ENCODE data around the gene GID8. TPM values are rescaled to one million over a fixed set of nuclear protein-coding genes. Genes with fewer than 3 reads are reported as not detected.

GID8 gene
- polyA plus RNA-seq, 2 of the 4 experiments (the other 2 are of a cell fraction) = 19.2 to 24.5 TPM

GRCh38 chr20:62967628-62968351 is 29.8 kb downstream of the GID8 start:
- DNase-seq (ENCODE audit: low read depth in 1 of 2, low spot score in 1 of 2) = no peak
- TF ChIP-seq ZSCAN20 (CRISPR knock-in tag; IDR thresholded peaks at IDR 0.05) = no peak
- TF ChIP-seq POLR2A (IDR thresholded peaks at IDR 0.05; ENCODE audit: low read length) = no peak
- TF ChIP-seq CHD4 (IDR thresholded peaks at IDR 0.05; ENCODE audit: borderline replicate concordance) = no peak
- no peak for FAIRE-seq
- no peak overlapping the region for H3K4me3 ChIP-seq
- 0 out of 3 replicates have a peak, but pooled peaks cover 3% of the 10 kb centered on the region for H3K4me1 ChIP-seq
- no peaks in the 10 kb centered on the region for H3K9me3 ChIP-seq
- H3K4me2 ChIP-seq = no peak overlapping the region
- no peak overlapping the region for H3K27ac ChIP-seq
- CTCF ChIA-PET = interaction anchor here (0.6 to 1.1 kb wide), 3 partner anchors 8 to 20 kb away, joined by 3 read pairs; no protein-coding TSS in a partner anchor
- 84% methylated on average over 20 of the region's 27 CpGs for WGBS (ENCODE audit: missing lambda C conversion rate)
- ATAC-seq = no peak
- POLR2A ChIA-PET = no interaction called here

GRCh38 chr20:62968378-62969178 is 30.6 kb downstream of the GID8 start:
- TF ChIP-seq CBX8 (IDR thresholded peaks at IDR 0.05) = no peak
- no peak for TF ChIP-seq HDAC2 (IDR thresholded peaks at IDR 0.05)
- no peak for TF ChIP-seq PBX3 (IDR thresholded peaks at IDR 0.05)
- TF ChIP-seq HOXB5 (CRISPR knock-in tag; IDR thresholded peaks at IDR 0.05) = no peak
- no peak for TF ChIP-seq GATA3 (IDR thresholded peaks at IDR 0.05; ENCODE audit: borderline replicate concordance)
- no peak for TF ChIP-seq ZNF302 (CRISPR knock-in tag; IDR thresholded peaks at IDR 0.05)
- TF ChIP-seq ZFP36 (IDR thresholded peaks at IDR 0.05; ENCODE audit: borderline replicate concordance, partially characterized antibody) = no peak
- no peak for TF ChIP-seq EHMT2 (IDR thresholded peaks at IDR 0.05; ENCODE audit: low read depth)
- TF ChIP-seq REST (IDR thresholded peaks at IDR 0.05) = no peak
- TF ChIP-seq RCOR1 (IDR thresholded peaks at IDR 0.05; ENCODE audit: low read depth, low read length) = no peak
- TF ChIP-seq MYC (IDR thresholded peaks at IDR 0.05; ENCODE audit: borderline replicate concordance, low read length) = no peak
- no peak for TF ChIP-seq EHF (CRISPR knock-in tag; IDR thresholded peaks at IDR 0.05)
- no peak for TF ChIP-seq BCL3 (IDR thresholded peaks at IDR 0.05)
- no peak for TF ChIP-seq HOXA7 (CRISPR knock-in tag; IDR thresholded peaks at IDR 0.05)
- TF ChIP-seq PHF8 (IDR thresholded peaks at IDR 0.05; ENCODE audit: borderline replicate concordance, low read depth) = no peak
- DNase-seq (ENCODE audit: low read depth in 1 of 2, low spot score in 1 of 2) (no peak), ATAC-seq (no peak), FAIRE-seq (no peak)
- 0 out of 3 replicates have a peak, but pooled peaks cover 3% of the 10 kb centered on the region for H3K4me1 ChIP-seq
- H3K4me3 ChIP-seq = no peak overlapping the region
- no peak overlapping the region for H3K27ac ChIP-seq
- WGBS (ENCODE audit: missing lambda C conversion rate) = 35% methylated on average over 21 of the region's 21 CpGs
- no peaks in the 10 kb centered on the region for H3K9me3 ChIP-seq
- H3K4me2 ChIP-seq = no peak overlapping the region
- CTCF ChIA-PET = interaction anchor here (1.0 to 1.1 kb wide), 2 partner anchors 9 to 21 kb away, joined by 3 read pairs; no protein-coding TSS in a partner anchor
- POLR2A ChIA-PET = no interaction called here

All from A549 (cell line).